Measurements from ENCODE around the gene VPS35L. TPM values are rescaled to one million over a fixed set of nuclear protein-coding genes. Genes with fewer than 3 reads are reported as not detected.

Gene VPS35L
- total RNA-seq, 4 donors from 2014 or later: 41.4 to 68.1 (median 61.1) TPM

GRCh38 chr16:19703172-19703889 lies 147.8 kb downstream of the VPS35L start:
- no peak overlapping the region for H3K4me3 ChIP-seq
- peaks cover 0 to 88% (median 0%) of the 10 kb centered on the region in 3 donors for H3K36me3 ChIP-seq
- peak in 1 of 2 donors; percentile 26 for DNase-seq (ENCODE audit: low spot score in 2 of 2)
- H3K27me3 ChIP-seq: no peaks in the 10 kb centered on the region
- 80 to 82% methylated on average over 6 of the region's 6 CpGs for WGBS, 2 donors
- peaks cover 0 to 40% (median 22%) of the 10 kb centered on the region in 4 donors for H3K4me1 ChIP-seq
- H3K9me3 ChIP-seq: no peaks in the 10 kb centered on the region
- TF ChIP-seq CTCF (IDR thresholded peaks at IDR 0.05) (no peak), POLR2A (IDR thresholded peaks at IDR 0.05) (no peak), EP300 (IDR thresholded peaks at IDR 0.05) (peak in 1 of 2 donors; percentile 55)
- H3K27ac ChIP-seq: peak overlapping the region; percentile 38 to 88 (median 66)

DNA sequence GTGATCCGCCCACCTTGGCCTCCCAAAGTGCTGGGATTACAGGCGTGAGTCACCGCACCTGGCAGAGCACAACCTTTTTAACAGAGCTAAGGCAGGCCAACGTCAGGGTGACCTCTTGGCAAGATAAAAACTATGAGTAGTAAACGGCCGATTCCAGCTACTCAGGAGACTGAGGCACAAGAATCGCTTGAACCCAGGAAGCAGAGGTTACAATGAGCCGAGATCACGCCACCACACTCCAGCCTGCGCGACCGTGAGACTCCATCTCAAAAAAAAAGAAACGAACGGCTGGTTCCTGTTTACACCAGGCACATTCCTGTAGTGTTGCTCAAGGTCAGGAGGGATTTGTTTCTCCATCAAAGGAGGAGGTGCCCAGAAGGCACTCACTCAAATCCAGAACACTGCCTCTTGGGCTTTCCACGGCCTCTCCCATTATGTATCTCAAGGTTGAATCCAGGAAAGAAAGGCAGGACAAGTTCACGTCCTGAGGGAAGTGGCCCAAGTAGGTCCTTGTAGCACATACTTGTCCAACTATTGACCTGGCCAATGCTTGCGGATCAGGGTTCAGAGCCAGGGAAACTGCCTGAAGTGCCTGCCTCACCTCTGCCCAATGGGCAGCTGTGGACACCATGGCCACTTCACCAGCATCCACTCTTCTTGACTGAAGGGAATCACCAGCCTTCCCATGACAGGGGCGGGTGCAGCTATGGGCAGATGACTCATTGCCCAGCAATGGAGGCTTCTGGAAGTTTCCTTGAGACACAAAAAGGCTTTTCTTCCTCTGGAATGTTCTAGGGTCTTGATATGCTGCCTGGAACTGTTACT lies 149.0 kb downstream of the VPS35L start:
- no peak overlapping the region for H3K4me3 ChIP-seq
- DNase-seq (ENCODE audit: low spot score in 2 of 2): peak in 1 of 2 donors; percentile 66
- WGBS, 2 donors: 84 to 87% methylated on average over 18 of the region's 18 CpGs
- H3K36me3 ChIP-seq: peaks cover 0 to 88% (median 0%) of the 10 kb centered on the region in 3 donors
- H3K4me1 ChIP-seq: peaks cover 0 to 34% (median 19%) of the 10 kb centered on the region in 4 donors
- peak overlapping the region; percentile 38 to 88 (median 70) for H3K27ac ChIP-seq
- H3K27me3 ChIP-seq: no peaks in the 10 kb centered on the region
- no peaks in the 10 kb centered on the region for H3K9me3 ChIP-seq
- TF ChIP-seq EP300 (IDR thresholded peaks at IDR 0.05) (peak in 1 of 2 donors; percentile 84), CTCF (IDR thresholded peaks at IDR 0.05) (no peak), POLR2A (IDR thresholded peaks at IDR 0.05) (no peak)

GRCh38 chr16:19705146-19705501 lies 149.6 kb downstream of the VPS35L start:
- Histone ChIP-seq H3K27me3 (no peaks in the 10 kb centered on the region), H3K4me1 (peaks cover 0 to 28% (median 13%) of the 10 kb centered on the region in 4 donors), H3K4me3 (no peak overlapping the region), H3K9me3 (no peaks in the 10 kb centered on the region), H3K27ac (peak overlapping the region; percentile 38 to 88 (median 70)), H3K36me3 (peaks cover 0 to 90% (median 0%) of the 10 kb centered on the region in 3 donors)
- 89 to 90% methylated on average over 8 of the region's 8 CpGs for WGBS, 2 donors
- DNase-seq (ENCODE audit: low spot score in 2 of 2): no peak
- TF ChIP-seq CTCF (IDR thresholded peaks at IDR 0.05): no peak
- no peak for TF ChIP-seq EP300 (IDR thresholded peaks at IDR 0.05)

GRCh38 chr16:19705843-19706242 lies 150.3 kb downstream of the VPS35L start:
- H3K9me3 ChIP-seq: no peaks in the 10 kb centered on the region
- no peak for DNase-seq (ENCODE audit: low spot score in 2 of 2)
- H3K27me3 ChIP-seq: no peaks in the 10 kb centered on the region
- H3K36me3 ChIP-seq: peaks cover 0 to 98% (median 0%) of the 10 kb centered on the region in 3 donors
- no peak overlapping the region for H3K4me3 ChIP-seq
- peak overlapping the region in 3 of 4 donors; percentile 56 to 88 (median 83) for H3K27ac ChIP-seq
- whole genome bisulfite sequencing, 2 donors: 81 to 86% methylated on average over 4 to 5 of the region's 5 CpGs
- H3K4me1 ChIP-seq: peaks cover 0 to 21% (median 8%) of the 10 kb centered on the region in 4 donors
- TF ChIP-seq EP300 (IDR thresholded peaks at IDR 0.05) (peak in 1 of 2 donors; percentile 18), POLR2A (IDR thresholded peaks at IDR 0.05) (no peak), CTCF (IDR thresholded peaks at IDR 0.05) (no peak)

All from tibial nerve (tissue), 4 donors.